GM12873 (cell line): ENCODE results near the gene ENTR1.

Source experiments
- CTCF ChIP-seq: IDR thresholded peaks from 2 replicates; pipeline ENCODE4 v1.5.1; 2012; ENCODE audit warnings: low read depth, mild to moderate bottlenecking, moderate library complexity, low read length, control low read depth; ENCODE audit not compliant: insufficient read depth; ENCODE audit errors: missing control alignments

Gene ENTR1

GRCh38 chr9:136353757-136354488 lies 56.5 kb downstream of the ENTR1 start:
- TF ChIP-seq CTCF: no peak

DNA sequence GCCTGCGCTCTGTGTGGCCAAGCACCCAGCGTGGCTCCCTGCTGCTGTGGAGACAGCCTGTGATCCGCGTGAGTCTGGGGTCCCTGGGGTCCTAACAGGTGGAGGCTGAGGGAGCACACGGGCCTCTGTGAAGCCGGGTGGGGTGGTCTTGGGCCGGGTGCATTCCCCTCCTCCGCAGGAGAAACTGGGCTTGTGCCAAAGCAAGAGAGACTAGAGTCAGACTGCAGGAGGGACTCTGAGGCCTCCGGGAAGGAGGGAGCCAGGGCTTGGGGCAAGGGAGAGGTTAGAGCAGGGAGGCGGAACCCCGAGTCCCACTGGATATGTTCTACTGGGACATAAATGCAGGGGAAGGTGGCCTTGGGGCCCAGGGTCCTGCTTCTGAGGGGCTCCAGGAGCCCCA lies 57.3 kb downstream of the ENTR1 start:
- TF ChIP-seq CTCF: no peak

GRCh38 chr9:136352682-136353081 lies 57.7 kb downstream of the ENTR1 start:
- no peak for TF ChIP-seq CTCF
